HG03520 (cell line): ENCODE data around the gene FMN2.
"Not testable (repeated sequence)": the region's sequence is repeated elsewhere in the genome, so short reads cannot be mapped to it uniquely, and the experiment has no call there.

Source experiments
- ATAC-seq: cut with Tn5 transposase; IDR thresholded peaks from one replicate; pipeline ENCODE4 v1.9.1; 2021; ENCODE audit warnings: mild to moderate bottlenecking, moderate library complexity; ENCODE audit not compliant: unreplicated experiment

Gene FMN2

DNA sequence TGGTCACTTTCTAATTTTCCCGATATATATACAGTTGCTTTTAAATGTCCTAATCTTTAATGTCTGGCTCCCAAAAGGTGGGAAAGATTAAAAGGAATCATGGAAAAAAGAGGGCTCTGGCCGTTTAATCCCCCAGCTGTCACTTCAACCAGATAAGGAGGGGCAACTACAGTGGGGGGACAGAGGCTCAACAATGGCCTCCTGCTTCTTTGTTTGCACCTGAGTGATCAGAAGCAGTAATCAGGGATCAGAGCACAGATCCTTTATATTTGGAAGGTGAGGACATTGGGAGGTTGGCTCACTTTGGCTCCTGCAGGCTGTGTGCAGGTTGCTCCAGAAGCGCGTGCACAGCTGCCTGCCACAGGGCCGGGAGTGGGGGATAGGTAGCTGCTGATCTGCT is 212.8 kb downstream of the FMN2 start:
- no peak for ATAC-seq

DNA sequence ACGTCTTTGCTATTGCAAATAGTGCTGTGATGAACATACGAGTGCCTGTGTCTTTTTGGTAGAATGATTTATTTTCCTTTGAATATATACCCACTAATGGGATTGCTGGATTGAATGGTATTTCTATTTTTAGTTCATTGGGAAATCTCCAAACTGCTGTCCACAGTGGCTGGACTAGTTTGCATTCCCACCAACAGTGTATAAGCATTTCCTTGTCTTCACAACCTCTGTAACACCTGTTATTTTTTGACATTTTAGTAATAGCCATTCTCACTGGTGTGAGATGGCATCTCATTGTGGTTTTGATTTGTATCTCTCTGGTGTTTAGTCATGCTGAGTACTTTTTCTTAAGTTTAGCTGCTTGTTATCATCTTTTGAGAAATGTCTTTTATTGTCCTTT is 215.0 kb downstream of the FMN2 start:
- ATAC-seq, result no peak

DNA sequence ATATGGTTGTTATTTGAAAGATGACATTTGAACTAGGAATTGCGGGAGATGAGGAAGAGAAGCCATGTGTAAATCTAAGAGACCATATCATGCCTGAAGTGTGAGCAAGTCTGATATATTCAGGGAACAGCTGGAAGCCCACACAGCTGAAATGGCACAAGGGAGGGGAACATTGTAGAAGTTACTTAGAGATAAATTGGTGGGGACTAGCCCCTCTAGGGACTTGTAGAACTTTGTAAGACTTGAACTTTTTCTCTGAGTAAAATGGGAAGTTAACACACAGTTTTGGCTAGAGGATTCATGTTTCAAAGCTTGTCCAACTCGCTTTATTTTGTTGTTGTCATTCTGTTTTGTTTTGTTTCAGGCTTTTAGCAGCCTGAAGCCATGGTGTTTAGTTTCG is 216.4 kb downstream of the FMN2 start:
- no peak for ATAC-seq

DNA sequence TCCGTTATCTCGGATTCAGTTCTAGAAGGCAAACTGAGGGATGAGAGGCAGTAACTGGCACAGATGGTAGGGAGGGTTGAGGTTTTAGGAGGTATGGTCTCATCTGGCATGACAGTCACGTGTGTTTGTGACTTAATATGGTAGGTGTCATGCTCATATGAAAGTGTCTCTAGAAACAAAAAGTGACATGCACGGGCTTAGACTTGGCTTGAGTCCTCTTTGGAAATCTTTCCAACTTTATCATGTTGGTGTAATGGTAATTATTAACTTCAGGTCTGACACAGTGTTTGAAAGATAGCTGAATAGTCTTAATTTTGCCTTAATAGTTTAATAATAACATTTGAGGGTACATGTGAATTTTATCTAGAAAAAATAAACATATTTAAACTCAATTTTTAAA is 218.1 kb downstream of the FMN2 start:
- ATAC-seq, result no peak

DNA sequence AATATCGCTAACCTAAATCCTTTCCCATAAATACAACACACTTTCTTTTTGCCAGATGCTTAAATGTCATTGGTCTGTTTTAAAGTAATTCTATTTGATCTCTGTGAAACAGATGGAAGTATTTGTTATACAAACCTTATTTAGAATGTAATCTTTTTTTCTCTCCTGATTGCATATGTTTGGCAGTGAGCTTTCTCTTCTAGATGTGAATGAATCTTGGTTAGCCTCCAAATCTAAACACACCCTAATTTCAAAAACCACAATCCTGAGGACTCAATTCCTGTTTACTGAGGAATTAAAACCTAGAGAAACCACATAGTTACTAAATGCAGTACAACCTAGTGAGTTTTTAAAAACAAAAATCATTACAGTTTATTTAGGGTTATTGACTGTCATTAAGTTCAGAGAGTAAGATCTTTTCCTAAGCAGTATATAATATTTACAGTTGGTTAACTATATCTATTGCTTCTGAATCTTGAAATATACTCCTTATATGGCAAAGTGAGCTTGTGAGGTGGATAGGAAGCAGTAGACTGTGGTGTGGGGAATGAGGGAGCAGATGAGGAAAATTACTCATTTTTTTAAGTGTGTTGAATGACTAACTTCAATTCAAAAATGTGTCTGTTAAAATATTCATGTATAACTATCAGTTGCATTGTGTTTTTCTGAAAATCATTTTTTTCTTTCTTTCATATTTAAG is 218.7 kb downstream of the FMN2 start:
- ATAC-seq, result no peak

DNA sequence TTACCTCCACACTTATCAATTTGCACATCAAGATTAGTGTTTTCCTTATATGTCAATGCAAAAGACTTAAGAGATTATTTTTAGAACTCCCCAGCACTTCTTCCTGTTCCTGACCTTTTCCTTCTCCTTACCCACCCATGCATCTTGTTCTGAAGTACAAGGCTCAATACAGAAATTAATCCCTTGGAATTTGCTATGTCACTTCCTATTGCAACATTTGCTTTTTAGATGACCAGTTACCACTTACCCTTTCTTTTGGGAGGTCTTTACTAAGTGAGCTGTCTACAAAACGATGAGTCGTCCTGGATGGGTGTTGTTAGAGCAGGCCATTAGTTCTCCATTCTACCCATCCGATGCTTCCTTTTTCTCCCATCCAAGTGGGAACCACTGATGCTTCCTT is 221.2 kb downstream of the FMN2 start:
- ATAC-seq, result no peak

DNA sequence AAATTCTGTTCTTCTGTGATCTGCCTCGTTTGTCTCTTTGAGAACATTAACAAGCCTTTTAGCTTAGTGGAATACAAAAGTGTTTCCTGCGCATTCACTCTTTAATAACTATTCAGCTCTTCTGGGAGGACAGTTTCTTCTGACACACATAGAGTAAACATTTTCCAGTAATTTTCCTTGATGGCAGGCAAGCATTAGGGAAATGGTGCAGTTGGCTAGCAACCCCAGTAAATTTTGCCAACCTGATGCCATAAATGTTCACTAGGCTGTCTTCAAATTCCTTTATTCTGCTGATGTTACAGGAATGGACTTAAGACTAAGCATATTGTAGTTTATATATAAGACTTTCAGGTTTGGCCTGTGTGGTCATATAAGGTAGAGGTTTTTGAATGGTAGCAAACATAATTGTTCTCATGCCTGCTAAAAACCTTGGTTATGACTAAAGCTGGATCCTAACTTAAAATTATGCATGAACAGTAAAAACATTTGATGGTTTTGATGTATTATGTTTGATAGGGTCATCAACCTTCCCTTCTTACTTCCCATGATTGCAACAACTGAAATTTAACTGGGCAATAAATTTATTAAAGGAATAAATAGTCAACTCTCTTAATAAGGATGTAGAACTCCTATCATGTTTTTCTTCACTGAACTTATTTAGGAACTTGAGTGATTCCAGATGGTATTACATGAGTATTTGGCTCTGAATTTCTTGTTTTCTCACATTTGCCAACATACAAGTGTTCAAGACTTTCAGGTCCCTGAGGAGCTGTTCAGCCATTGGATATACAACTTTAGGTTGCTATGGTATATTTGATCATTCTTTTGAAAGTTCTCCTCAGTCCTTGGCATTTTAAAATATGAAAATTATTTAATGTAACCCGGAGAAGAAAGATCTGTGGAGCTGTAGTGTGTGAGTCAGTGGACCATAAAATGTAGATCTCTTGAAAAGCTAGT is 223.4 kb downstream of the FMN2 start:
- ATAC-seq, result no peak

DNA sequence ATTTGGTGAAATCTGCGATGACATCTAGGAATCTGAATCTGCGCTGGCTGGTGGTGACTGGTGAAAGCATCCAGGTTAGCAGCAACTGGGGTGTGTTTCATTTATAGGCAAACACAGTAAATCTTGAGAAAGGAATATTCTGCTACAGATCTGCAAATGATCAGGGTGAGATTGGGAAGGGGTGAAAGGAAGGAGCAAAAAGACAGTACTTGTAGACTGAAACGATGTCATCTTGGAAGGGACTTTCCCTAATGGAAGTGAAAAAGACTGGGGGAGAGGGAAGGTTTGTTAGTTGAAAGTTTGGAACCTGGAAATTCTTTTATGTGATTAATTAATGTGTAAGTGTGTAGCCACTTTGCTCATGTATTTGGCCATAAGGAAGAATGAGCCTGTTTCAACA is 228.3 kb downstream of the FMN2 start:
- no peak for ATAC-seq

DNA sequence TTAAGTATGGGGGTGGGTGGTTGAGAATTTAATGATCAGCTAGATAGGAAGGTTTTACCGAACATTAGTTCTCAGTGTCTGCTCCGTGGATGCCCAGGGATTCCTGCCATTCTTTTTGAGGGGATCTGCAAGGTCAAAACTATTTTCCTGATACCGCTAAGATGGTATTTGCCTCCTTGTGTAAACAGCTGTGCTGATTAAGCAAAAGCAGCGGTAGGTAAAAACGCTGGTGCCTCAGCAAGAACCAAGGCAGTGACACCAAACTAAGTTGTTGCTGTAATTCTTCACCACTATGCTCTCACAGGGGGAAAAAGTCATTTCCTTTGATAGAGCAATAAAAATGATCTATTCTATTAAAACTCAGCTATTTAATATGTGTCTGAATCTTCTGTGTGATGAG is 229.0 kb downstream of the FMN2 start:
- no peak for ATAC-seq

DNA sequence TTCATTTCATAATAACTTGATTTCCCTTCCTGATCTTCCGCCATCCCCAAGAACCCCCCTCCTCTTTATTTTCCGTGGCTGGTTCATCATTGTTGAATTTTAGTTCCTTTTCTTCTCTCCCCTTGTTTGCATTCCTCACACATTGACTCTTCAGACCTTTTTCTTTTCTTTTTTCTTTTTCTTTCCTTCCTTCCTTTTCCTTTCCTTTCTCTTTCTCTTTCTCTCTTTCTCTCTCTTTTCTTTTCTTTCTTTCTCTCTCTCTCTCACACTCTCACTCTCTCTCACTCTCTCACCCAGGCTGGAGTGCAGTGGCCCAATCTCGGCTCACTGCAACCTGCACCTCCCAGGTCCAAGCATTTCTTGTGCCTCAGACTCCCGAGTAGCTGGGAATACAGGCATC is 231.3 kb downstream of the FMN2 start:
- ATAC-seq, result no peak

DNA sequence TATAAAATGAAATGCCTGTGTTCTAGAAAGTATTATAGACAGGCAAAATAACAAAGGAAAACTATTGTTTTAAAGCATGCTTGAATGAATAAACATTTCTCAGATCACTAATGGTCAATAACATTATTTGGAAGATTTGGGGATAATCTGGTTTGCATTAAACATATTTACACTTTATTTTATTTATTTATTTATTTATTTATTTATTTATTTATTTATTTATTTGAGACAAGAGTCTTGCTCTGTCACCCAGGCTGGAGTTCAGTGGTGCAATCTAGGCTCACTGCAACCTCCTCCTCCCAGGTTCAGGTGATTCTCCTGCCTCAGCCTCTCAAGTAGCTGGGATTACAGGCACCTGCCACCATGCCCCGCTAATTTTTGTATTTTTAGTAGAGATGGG is 236.7 kb downstream of the FMN2 start:
- not testable (repeated sequence) for ATAC-seq

DNA sequence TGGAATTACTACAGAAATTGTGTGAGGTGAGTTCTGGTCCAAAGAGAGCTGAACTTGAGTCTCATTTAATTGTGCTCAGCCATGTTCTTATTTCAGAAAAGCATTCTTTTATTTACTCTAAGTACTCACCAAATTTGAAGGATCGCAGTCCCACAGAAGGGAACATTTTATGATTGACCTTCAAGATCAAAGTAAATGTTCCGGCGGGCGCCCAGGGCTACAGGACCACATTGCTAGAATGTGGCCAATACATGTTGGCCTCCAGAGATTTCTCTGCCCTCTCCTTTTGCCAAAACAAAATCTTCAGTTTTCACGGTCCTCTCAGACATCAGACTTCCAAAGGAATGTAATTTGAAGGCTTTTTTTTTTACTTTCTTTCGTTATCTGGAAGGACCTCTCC is 237.8 kb downstream of the FMN2 start:
- no peak for ATAC-seq

DNA sequence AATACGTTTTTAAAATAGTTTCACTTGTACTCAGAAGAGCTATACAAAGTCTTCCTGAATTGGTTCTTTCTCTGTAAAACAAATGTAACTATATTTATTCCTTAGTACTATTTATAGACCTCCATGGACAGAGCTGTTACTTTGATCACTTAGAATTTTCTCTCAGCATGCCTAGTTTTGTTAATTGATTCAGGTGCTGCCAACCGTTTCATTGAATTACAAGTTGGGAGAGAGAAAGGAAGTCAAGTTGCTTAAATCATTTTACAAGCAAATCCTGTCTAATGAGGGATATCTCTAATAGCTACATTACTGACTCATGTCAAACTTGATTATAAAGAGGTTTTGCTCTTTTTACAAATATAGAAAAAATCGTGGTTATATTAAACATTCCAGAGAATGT is 241.0 kb downstream of the FMN2 start:
- ATAC-seq, result no peak

DNA sequence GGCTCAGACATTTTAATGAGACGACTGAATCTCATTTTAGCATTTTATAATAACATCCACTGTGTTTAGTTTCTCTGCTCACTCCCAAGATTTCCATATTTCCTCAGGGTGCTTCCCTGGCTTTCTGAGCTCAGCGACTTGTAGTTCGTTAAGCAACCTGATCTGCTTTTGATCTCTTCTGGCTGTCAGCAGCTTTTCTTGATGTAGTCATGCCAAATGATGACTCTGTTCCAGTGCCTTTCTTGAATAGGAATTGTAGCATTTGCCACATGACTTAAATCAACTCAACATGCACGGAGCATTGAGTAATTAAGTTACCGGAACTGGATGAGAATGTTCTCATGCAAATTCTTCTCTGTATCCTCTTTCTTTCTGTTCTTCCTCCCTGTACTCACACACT is 246.1 kb downstream of the FMN2 start:
- ATAC-seq, result no peak

DNA sequence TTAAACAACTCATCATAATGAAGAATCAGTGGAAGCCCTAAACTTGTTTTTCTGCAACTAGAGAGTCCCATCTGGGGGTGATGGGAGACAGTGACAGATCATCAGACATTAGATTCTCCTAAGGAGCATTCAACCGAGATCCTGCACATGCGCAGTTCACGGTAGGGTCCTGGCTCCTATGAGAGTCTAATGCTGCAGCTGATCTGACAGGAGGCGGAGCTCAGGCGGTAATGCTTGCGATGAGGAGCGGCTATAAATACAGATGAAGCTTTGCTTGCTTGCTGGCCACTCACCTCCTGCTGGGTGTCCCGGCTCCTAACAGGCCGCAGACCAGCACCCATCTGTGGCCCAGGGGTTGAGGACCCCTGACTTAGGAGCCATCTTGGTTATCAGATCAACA is 247.2 kb downstream of the FMN2 start:
- no peak for ATAC-seq

DNA sequence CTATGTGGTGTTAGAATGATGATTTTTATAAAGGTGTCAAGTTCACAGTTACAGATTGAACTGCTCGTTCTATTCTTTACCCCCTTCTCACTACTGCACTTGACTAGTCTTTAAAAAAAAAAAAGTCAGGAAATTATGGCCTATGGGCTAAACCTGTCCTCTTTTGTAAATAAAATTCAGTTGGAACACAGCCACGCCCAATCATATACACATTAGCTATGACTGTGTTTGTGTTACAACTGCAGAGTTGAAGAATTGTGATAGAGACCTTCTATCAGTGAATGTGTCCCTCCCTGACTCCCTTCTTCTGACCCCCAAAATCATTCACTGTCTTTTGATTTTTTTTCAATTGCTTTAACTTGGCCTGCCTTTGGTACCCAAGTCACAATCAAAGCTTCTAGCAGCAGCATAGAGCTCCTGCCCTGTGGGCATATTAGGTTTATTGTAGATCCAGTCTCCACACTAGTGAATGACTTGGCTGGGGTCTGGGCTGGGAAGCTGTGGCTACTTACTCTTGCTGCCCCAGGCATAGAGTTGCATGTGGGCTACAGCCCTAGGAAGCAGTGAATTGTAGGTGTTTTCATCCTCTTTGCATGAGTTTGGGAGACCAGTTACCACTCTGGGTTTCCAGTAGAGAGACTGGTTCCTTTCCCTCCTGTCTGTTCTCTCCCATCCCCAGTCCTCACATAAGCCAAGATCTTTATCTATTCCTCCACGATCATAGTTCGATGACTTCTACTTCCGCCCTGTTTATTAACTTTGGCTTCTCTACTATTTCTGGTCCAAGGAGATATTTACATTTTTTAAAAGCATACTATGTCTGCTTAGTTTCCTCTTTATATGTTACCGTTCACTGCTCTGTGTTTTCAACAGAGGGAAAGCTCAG is 249.9 kb downstream of the FMN2 start:
- no peak for ATAC-seq

DNA sequence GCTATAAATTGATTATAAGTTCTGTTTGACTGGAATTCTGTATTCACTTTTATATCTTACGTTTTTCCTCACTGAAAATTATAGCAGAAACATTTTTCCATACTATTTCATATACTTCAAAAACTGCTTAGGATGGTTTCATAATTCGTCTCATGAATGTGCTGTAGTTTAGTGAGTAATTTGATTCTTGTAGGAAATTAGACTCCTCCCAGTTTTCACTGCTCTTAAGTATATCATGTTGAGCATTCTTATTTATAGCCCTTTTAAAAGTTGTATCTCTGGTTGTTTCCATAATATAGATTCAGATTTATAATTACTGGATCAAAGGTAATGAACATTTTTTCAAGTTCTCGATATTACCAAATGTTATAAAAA is 250.6 kb downstream of the FMN2 start:
- ATAC-seq, result no peak

DNA sequence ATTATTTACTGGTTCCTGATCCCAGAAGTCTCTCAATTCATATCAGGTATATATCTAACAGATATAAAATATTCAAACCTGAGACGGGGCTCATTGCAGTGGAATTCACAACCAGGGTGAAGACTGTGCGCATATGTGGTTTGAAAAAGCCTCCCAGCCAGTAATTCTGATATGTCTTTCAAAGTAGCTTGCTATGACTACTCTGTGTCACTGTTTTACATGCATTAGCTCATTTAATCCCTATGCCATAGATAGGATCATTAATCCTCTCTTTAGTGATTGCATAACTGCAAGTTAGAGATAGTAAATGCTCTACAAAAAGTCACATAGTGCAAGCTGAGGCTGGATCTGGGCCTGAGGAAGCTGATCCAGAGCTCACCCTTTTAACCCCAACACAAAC is 251.4 kb downstream of the FMN2 start:
- no peak for ATAC-seq

DNA sequence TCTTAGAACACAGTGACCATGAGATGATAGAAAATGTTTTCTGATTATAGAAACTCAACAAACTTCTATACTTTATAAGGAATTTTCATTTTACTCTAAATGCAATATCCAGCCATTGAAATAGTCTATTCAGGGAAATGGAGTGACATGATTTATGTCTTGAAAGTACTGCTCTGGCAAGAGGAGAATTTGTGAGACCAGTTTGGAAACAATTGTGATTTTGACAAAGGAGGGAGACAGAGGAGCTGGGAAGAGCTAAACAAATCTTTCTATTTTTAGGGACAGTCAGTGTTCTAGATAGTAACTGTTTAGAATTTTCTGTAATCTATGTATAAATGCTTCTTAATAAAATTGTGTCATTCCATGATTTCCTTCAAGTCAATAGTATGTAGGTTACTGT is 252.3 kb downstream of the FMN2 start:
- no peak for ATAC-seq

DNA sequence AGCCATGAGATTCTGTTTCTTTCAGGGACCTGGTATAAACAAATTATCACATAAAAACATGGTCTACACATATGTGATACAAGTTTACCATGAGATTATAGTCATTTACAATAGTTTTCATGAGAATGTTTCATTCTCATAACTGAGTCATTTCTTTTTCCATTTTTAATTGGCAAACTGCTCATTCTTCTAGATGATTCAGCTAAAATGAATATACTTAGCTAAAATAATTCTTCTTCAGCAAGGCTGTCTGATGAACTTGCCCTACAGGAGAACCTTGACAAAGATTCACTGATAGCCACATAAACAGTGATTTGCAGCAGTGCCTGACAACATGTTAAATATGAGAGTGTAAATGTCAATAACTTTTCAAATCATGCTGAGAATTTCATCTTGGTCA is 253.2 kb downstream of the FMN2 start:
- ATAC-seq, result no peak

DNA sequence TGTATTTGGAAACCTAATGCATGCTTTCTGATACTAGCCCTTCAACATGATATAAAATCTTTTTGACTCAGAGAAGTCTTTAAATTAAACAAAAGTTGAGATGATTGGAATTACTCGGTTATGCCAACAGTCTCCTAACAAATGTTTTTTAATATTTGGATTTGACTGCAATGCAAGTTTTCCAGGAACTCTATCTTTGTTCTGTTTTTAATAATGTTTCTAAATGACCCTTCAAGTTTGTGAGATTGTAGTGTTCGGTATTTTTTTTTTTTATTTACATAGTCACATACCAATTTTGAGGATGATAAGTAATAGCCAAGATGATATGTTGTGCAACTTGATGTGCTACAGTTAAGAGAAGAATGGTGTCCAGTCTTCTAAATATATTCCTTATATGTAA is 258.0 kb downstream of the FMN2 start:
- ATAC-seq, result no peak
